ENCODE measurements around the gene NBPF26.
A peak's percentile ranks its signal among the peaks of the same experiment; 100 is the strongest.
"Not testable (repeated sequence)": the region's sequence is repeated elsewhere in the genome, so short reads cannot be mapped to it uniquely, and the experiment has no call there.

The NBPF26 gene

GRCh38 chr1:120811822-120812221 lies 88.1 kb downstream of the NBPF26 start:
- not testable (repeated sequence) for H3K27me3 ChIP-seq (ENCODE audit: insufficient read depth, low read length); H3K9me3 ChIP-seq (ENCODE audit: insufficient read depth, low read depth, low read length); H3K4me1 ChIP-seq (ENCODE audit: insufficient read depth, low read length); H3K27ac ChIP-seq (ENCODE audit: low read length); H3K9ac ChIP-seq (ENCODE audit: low read depth, low read length); H3K36me3 ChIP-seq (ENCODE audit: insufficient read depth, low read depth, low read length); H3K4me3 ChIP-seq (ENCODE audit: low read length)

DNA sequence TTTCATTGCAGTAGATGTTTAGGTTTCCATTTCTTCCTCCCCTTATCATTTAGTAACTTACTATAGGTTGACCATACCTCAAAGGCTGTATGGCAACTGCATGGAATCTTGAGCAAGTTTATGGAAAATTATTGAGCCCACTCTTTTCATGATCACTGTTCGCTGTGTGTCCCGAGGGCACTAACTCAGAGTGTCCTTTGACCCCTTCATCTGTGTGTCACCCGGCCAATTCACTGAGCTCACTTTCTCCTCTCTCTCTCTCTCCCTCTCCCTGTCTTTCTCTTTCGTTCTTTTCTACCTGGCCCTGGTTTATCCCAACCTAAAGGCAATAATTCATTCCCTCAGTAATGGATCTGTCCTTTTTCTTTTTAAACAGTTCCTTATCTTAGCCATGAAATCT lies 101.3 kb downstream of the NBPF26 start:
- not testable (repeated sequence) for H3K27me3 ChIP-seq (ENCODE audit: insufficient read depth, low read length); H3K4me3 ChIP-seq (ENCODE audit: low read length); H3K4me1 ChIP-seq (ENCODE audit: insufficient read depth, low read length); H3K9me3 ChIP-seq (ENCODE audit: insufficient read depth, low read depth, low read length); H3K36me3 ChIP-seq (ENCODE audit: insufficient read depth, low read depth, low read length); H3K9ac ChIP-seq (ENCODE audit: low read depth, low read length); H3K27ac ChIP-seq (ENCODE audit: low read length)

- H3K9me3 ChIP-seq (ENCODE audit: insufficient read depth, low read depth, low read length); H3K27ac ChIP-seq (ENCODE audit: low read length); H3K4me3 ChIP-seq (ENCODE audit: low read length); H3K27me3 ChIP-seq (ENCODE audit: insufficient read depth, low read length); H3K4me1 ChIP-seq (ENCODE audit: insufficient read depth, low read length); H3K36me3 ChIP-seq (ENCODE audit: insufficient read depth, low read depth, low read length); H3K9ac ChIP-seq (ENCODE audit: low read depth, low read length): not testable (repeated sequence)
These were observed 102.9 kb downstream of the NBPF26 start for GRCh38 chr1:120826623-120827022.

DNA sequence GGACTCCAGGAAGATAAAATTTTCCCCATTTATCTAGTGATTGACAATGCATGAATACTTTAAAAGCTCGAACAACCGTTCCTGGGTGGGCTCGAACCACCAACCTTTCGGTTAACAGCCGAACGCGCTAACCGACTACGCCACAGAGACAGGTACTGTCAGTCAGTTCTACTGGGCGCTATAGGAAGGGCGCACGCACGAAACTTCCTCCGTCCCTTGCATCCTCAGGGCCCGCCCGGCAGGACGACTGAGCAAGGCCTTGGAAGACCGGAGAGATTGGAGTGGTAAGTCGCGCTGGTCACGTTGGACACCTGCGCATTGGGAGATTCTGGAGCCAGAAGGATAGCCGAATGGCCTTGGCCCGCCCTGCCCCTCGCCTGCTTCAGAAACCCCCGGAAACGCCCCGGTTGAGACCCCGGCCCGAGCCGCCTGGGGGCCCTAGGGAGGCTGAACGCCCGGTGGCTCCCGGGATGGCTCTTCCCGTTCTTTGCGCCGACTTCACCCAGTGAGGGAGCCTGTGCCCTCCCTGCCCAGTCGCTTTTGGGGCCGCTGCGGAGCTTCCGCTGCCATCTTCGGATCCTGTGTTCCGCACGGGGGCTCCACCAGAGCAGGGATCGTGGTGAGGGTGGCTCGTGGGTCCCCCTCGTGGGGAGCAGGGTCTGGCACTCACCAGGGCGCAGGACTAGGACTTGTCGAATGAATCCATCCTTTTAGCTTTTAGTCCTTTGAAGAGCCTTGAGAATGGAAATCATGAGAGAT lies 120.6 kb downstream of the NBPF26 start:
- H3K9ac ChIP-seq (ENCODE audit: low read depth, low read length), result peak overlapping the region; percentile 32; the same call in 1 of the 2 replicates
- not testable (repeated sequence) for H3K27ac ChIP-seq (ENCODE audit: low read length); H3K36me3 ChIP-seq (ENCODE audit: insufficient read depth, low read depth, low read length); H3K27me3 ChIP-seq (ENCODE audit: insufficient read depth, low read length); H3K4me1 ChIP-seq (ENCODE audit: insufficient read depth, low read length); H3K9me3 ChIP-seq (ENCODE audit: insufficient read depth, low read depth, low read length)
- H3K4me3 ChIP-seq (ENCODE audit: low read length), result peak overlapping the region; percentile 67

- Histone ChIP-seq H3K4me3 (ENCODE audit: low read length) (peak overlapping the region; percentile 67; the same call in 1 of the 2 replicates), H3K9ac (ENCODE audit: low read depth, low read length) (peak overlapping the region; percentile 32; the same call in 1 of the 2 replicates)
- not testable (repeated sequence) for H3K36me3 ChIP-seq (ENCODE audit: insufficient read depth, low read depth, low read length); H3K27ac ChIP-seq (ENCODE audit: low read length); H3K4me1 ChIP-seq (ENCODE audit: insufficient read depth, low read length); H3K9me3 ChIP-seq (ENCODE audit: insufficient read depth, low read depth, low read length); H3K27me3 ChIP-seq (ENCODE audit: insufficient read depth, low read length)
These were observed 121.2 kb downstream of the NBPF26 start for GRCh38 chr1:120844945-120845330.

GRCh38 chr1:120849400-120850286 lies 125.9 kb downstream of the NBPF26 start:
- not testable (repeated sequence) for H3K9me3 ChIP-seq (ENCODE audit: insufficient read depth, low read depth, low read length); H3K36me3 ChIP-seq (ENCODE audit: insufficient read depth, low read depth, low read length); H3K4me1 ChIP-seq (ENCODE audit: insufficient read depth, low read length); H3K27me3 ChIP-seq (ENCODE audit: insufficient read depth, low read length); H3K27ac ChIP-seq (ENCODE audit: low read length); H3K9ac ChIP-seq (ENCODE audit: low read depth, low read length)
- H3K4me3 ChIP-seq (ENCODE audit: low read length), result peak overlapping the region; percentile 47; the same call in 1 of the 2 replicates

DNA sequence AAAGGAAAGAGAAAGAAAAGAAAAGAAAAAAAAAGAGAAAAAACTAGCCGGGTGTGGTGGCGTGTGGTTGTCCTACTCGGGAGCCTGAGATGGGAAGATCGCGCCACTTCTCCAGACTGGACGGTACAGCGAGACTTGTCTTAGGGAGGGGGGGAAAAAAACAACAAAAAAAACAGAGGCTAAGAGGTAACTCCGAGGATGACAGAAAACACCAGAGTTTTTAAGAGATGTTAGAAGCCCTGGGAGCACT lies 126.5 kb downstream of the NBPF26 start:
- not testable (repeated sequence) for H3K4me1 ChIP-seq (ENCODE audit: insufficient read depth, low read length); H3K36me3 ChIP-seq (ENCODE audit: insufficient read depth, low read depth, low read length); H3K9me3 ChIP-seq (ENCODE audit: insufficient read depth, low read depth, low read length); H3K27me3 ChIP-seq (ENCODE audit: insufficient read depth, low read length); H3K9ac ChIP-seq (ENCODE audit: low read depth, low read length); H3K27ac ChIP-seq (ENCODE audit: low read length)
- peak overlapping the region; percentile 47; the same call in 1 of the 2 replicates for H3K4me3 ChIP-seq (ENCODE audit: low read length)

GRCh38 chr1:120850537-120851421 lies 127.0 kb downstream of the NBPF26 start:
- H3K4me1 ChIP-seq (ENCODE audit: insufficient read depth, low read length); H3K27me3 ChIP-seq (ENCODE audit: insufficient read depth, low read length); H3K36me3 ChIP-seq (ENCODE audit: insufficient read depth, low read depth, low read length); H3K9me3 ChIP-seq (ENCODE audit: insufficient read depth, low read depth, low read length): not testable (repeated sequence)
- H3K27ac ChIP-seq (ENCODE audit: low read length), result peak overlapping the region; percentile 49
- H3K9ac ChIP-seq (ENCODE audit: low read depth, low read length), result peak overlapping the region; percentile 51; the same call in 1 of the 2 replicates
- H3K4me3 ChIP-seq (ENCODE audit: low read length), result peak overlapping the region; percentile 47; the same call in 1 of the 2 replicates

GRCh38 chr1:120858144-120858543 lies 134.4 kb downstream of the NBPF26 start:
- not testable (repeated sequence) for H3K27me3 ChIP-seq (ENCODE audit: insufficient read depth, low read length); H3K27ac ChIP-seq (ENCODE audit: low read length); H3K4me1 ChIP-seq (ENCODE audit: insufficient read depth, low read length); H3K9me3 ChIP-seq (ENCODE audit: insufficient read depth, low read depth, low read length); H3K9ac ChIP-seq (ENCODE audit: low read depth, low read length); H3K36me3 ChIP-seq (ENCODE audit: insufficient read depth, low read depth, low read length); H3K4me3 ChIP-seq (ENCODE audit: low read length)

DNA sequence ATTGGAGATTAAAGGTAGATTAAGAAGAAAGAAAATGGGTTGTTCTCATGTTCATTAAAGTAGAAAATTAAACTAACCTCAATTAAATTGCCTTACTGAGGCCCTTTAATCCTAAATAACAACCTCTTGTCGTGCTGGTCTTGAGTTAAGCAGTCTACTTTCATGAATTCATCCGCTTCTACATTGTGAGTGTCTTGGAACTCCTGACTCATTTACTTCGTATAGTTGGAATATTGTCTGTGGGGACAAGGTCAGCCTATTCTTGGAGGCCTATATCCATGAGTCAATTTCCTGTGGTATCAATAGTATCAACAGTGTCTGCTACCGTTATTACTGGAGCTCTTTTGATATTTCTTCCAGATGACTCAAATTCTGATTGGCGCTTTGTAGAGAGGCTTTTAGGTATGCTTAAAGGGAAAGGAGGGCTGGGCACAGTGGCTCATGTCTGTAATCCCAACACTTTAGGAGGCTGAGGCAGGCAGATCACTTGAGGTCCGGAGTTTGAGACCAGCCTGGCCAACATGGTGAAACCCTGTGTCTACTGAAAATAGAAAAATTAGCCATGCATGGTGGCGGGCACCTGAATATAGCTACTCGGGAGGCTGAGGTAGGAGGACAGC lies 136.0 kb downstream of the NBPF26 start:
- H3K9me3 ChIP-seq (ENCODE audit: insufficient read depth, low read depth, low read length); H3K4me3 ChIP-seq (ENCODE audit: low read length); H3K27me3 ChIP-seq (ENCODE audit: insufficient read depth, low read length); H3K4me1 ChIP-seq (ENCODE audit: insufficient read depth, low read length); H3K27ac ChIP-seq (ENCODE audit: low read length); H3K9ac ChIP-seq (ENCODE audit: low read depth, low read length); H3K36me3 ChIP-seq (ENCODE audit: insufficient read depth, low read depth, low read length): not testable (repeated sequence)

GRCh38 chr1:120878206-120878605 lies 154.5 kb downstream of the NBPF26 start:
- not testable (repeated sequence) for H3K27ac ChIP-seq (ENCODE audit: low read length); H3K4me1 ChIP-seq (ENCODE audit: insufficient read depth, low read length); H3K4me3 ChIP-seq (ENCODE audit: low read length); H3K27me3 ChIP-seq (ENCODE audit: insufficient read depth, low read length); H3K9ac ChIP-seq (ENCODE audit: low read depth, low read length); H3K9me3 ChIP-seq (ENCODE audit: insufficient read depth, low read depth, low read length); H3K36me3 ChIP-seq (ENCODE audit: insufficient read depth, low read depth, low read length)
